Nephron progenitor cell (in vitro differentiated cells): ENCODE measurements around the gene TMUB1.

Experiments
- DNase-seq: peaks from one replicate; pipeline ENCODE4 v3.0.0; 2021
- H3K27ac Mint-ChIP-seq: 2 replicates; pipeline ENCODE4 v1.8.0; 2021; ENCODE audit warnings: mild to moderate bottlenecking, moderate library complexity, mixed read lengths
- H3K27me3 Mint-ChIP-seq: 2 replicates; pipeline ENCODE4 v1.8.0; 2021; ENCODE audit warnings: mild to moderate bottlenecking, low read depth, mixed read lengths; ENCODE audit not compliant: poor library complexity
- H3K36me3 Mint-ChIP-seq: 2 replicates; pipeline ENCODE4 v1.8.0; 2021; ENCODE audit warnings: low read depth, mixed read lengths
- H3K4me1 Mint-ChIP-seq: 2 replicates; pipeline ENCODE4 v1.8.0; 2021; ENCODE audit warnings: mixed read lengths
- H3K4me3 Mint-ChIP-seq: 2 replicates; pipeline ENCODE4 v1.8.0; 2021; ENCODE audit warnings: mild to moderate bottlenecking, moderate library complexity, mixed read lengths
- H3K9me3 Mint-ChIP-seq: 2 replicates; pipeline ENCODE4 v1.8.0; 2021; ENCODE audit warnings: mild to moderate bottlenecking, moderate library complexity, mixed read lengths
- CTCF ChIP-seq: fragments of 200-600 bp; sonication (generic); IDR thresholded peaks from 2 replicates; pipeline ENCODE4 v1.5.0; 2021; ENCODE audit warnings: antibody characterized with exemption

TMUB1 gene

GRCh38 chr7:151110236-151110940 is 27.1 kb upstream of the TMUB1 start:
- Mint-ChIP-seq H3K4me3 (no peak overlapping the region), H3K4me1 (peaks cover 37% of the 10 kb centered on the region), H3K9me3 (no peaks in the 10 kb centered on the region), H3K27ac (no peak overlapping the region), H3K27me3 (peaks cover 29% of the 10 kb centered on the region), H3K36me3 (peaks cover 4% of the 10 kb centered on the region)
- TF ChIP-seq CTCF = no peak
- no peak for DNase-seq

- Mint-ChIP-seq H3K27ac (no peak overlapping the region), H3K27me3 (peaks cover 29% of the 10 kb centered on the region), H3K9me3 (no peaks in the 10 kb centered on the region), H3K4me3 (no peak overlapping the region), H3K4me1 (peaks cover 37% of the 10 kb centered on the region), H3K36me3 (peaks cover 11% of the 10 kb centered on the region)
- TF ChIP-seq CTCF = no peak
- DNase-seq = no peak
Measured at GRCh38 chr7:151109094-151110048, 26.1 kb upstream of the TMUB1 start.

- H3K4me3 Mint-ChIP-seq = no peak overlapping the region
- TF ChIP-seq CTCF = no peak
- peaks cover 19% of the 10 kb centered on the region for H3K27me3 Mint-ChIP-seq
- H3K36me3 Mint-ChIP-seq = peaks cover 16% of the 10 kb centered on the region
- peaks cover 28% of the 10 kb centered on the region for H3K4me1 Mint-ChIP-seq
- no peak overlapping the region for H3K27ac Mint-ChIP-seq
- DNase-seq = no peak
- no peaks in the 10 kb centered on the region for H3K9me3 Mint-ChIP-seq
Measured at GRCh38 chr7:151107882-151108281, 24.6 kb upstream of the TMUB1 start.

- no peak for DNase-seq
- Mint-ChIP-seq H3K9me3 (no peaks in the 10 kb centered on the region), H3K4me3 (no peak overlapping the region)
Measured at GRCh38 chr7:151104411-151105235, 21.3 kb upstream of the TMUB1 start.

GRCh38 chr7:151103973-151104372 is 20.7 kb upstream of the TMUB1 start:
- no peak for TF ChIP-seq CTCF
- Mint-ChIP-seq H3K27ac (no peak overlapping the region), H3K4me3 (no peak overlapping the region), H3K27me3 (peaks cover 3% of the 10 kb centered on the region), H3K36me3 (peaks cover 16% of the 10 kb centered on the region), H3K9me3 (no peaks in the 10 kb centered on the region), H3K4me1 (peaks cover 13% of the 10 kb centered on the region)
- no peak for DNase-seq

More at GRCh38 chr7:151104411-151105235, 21.3 kb upstream of the TMUB1 start:
- Mint-ChIP-seq H3K36me3 (peaks cover 16% of the 10 kb centered on the region), H3K4me1 (peaks cover 18% of the 10 kb centered on the region), H3K27ac (no peak overlapping the region), H3K27me3 (peaks cover 3% of the 10 kb centered on the region)
- TF ChIP-seq CTCF = no peak
